ENCODE results near the gene EMCN.

Gene EMCN

GRCh38 chr4:100509386-100509785 lies 8.4 kb downstream of the EMCN start:
- Mint-ChIP-seq H3K4me3 (no peak overlapping the region), H3K4me1 (no peaks in the 10 kb centered on the region), H3K27me3 (no peaks in the 10 kb centered on the region), H3K9me3 (no peaks in the 10 kb centered on the region), H3K27ac (no peak overlapping the region)
- DNase-seq = no peak
- ATAC-seq = no peak

- ATAC-seq (no peak), DNase-seq (no peak)
- H3K9me3 Mint-ChIP-seq = no peaks in the 10 kb centered on the region
- H3K4me3 Mint-ChIP-seq = no peak overlapping the region
- H3K27me3 Mint-ChIP-seq = no peaks in the 10 kb centered on the region
- H3K4me1 Mint-ChIP-seq = no peaks in the 10 kb centered on the region
- no peak overlapping the region for H3K27ac Mint-ChIP-seq
Measured at GRCh38 chr4:100508691-100509090, 9.1 kb downstream of the EMCN start.

GRCh38 chr4:100504086-100504874 lies 13.5 kb downstream of the EMCN start:
- Mint-ChIP-seq H3K27ac (no peak overlapping the region), H3K4me1 (no peaks in the 10 kb centered on the region), H3K27me3 (no peaks in the 10 kb centered on the region), H3K9me3 (no peaks in the 10 kb centered on the region), H3K4me3 (no peak overlapping the region)
- ATAC-seq (no peak), DNase-seq (no peak)

GRCh38 chr4:100497791-100498190 lies 20.0 kb downstream of the EMCN start:
- Mint-ChIP-seq H3K9me3 (no peaks in the 10 kb centered on the region), H3K4me3 (no peak overlapping the region), H3K27me3 (no peaks in the 10 kb centered on the region), H3K4me1 (no peaks in the 10 kb centered on the region), H3K27ac (no peak overlapping the region)
- DNase-seq (no peak), ATAC-seq (no peak)

- DNase-seq (no peak), ATAC-seq (no peak)
- Mint-ChIP-seq H3K4me1 (no peaks in the 10 kb centered on the region), H3K27ac (no peak overlapping the region), H3K27me3 (no peaks in the 10 kb centered on the region), H3K9me3 (peaks cover 8 to 9% of the 10 kb centered on the region in 2 donors), H3K4me3 (no peak overlapping the region)
Measured at GRCh38 chr4:100495074-100495473, 22.7 kb downstream of the EMCN start.

- no peak overlapping the region for H3K4me3 Mint-ChIP-seq
Measured at GRCh38 chr4:100494166-100494565, 23.7 kb downstream of the EMCN start.

GRCh38 chr4:100493756-100494155 lies 24.1 kb downstream of the EMCN start:
- peaks cover 8 to 9% of the 10 kb centered on the region in 2 donors for H3K9me3 Mint-ChIP-seq
- no peak overlapping the region for H3K27ac Mint-ChIP-seq
- no peaks in the 10 kb centered on the region for H3K4me1 Mint-ChIP-seq
- DNase-seq (no peak), ATAC-seq (no peak)
- no peak overlapping the region for H3K4me3 Mint-ChIP-seq
- H3K27me3 Mint-ChIP-seq = no peaks in the 10 kb centered on the region

More at GRCh38 chr4:100494166-100494565, 23.7 kb downstream of the EMCN start:
- DNase-seq (no peak), ATAC-seq (no peak)
- H3K9me3 Mint-ChIP-seq = peaks cover 8 to 9% of the 10 kb centered on the region in 2 donors
- no peaks in the 10 kb centered on the region for H3K27me3 Mint-ChIP-seq
- H3K27ac Mint-ChIP-seq = no peak overlapping the region
- no peaks in the 10 kb centered on the region for H3K4me1 Mint-ChIP-seq

GRCh38 chr4:100492129-100492528 lies 25.7 kb downstream of the EMCN start:
- Mint-ChIP-seq H3K27me3 (no peaks in the 10 kb centered on the region), H3K9me3 (peaks cover 8 to 9% of the 10 kb centered on the region in 2 donors), H3K4me1 (no peaks in the 10 kb centered on the region), H3K4me3 (no peak overlapping the region), H3K27ac (no peak overlapping the region)
- no peak for ATAC-seq
- no peak for DNase-seq

- Mint-ChIP-seq H3K27me3 (no peaks in the 10 kb centered on the region), H3K4me3 (no peak overlapping the region), H3K4me1 (no peaks in the 10 kb centered on the region), H3K27ac (no peak overlapping the region), H3K9me3 (peaks cover 8 to 9% of the 10 kb centered on the region in 2 donors)
- ATAC-seq = no peak
- DNase-seq = no peak
Measured at GRCh38 chr4:100489305-100489704, 28.5 kb downstream of the EMCN start.

- DNase-seq (no peak), ATAC-seq (no peak)
- Mint-ChIP-seq H3K27me3 (no peaks in the 10 kb centered on the region), H3K9me3 (no peaks in the 10 kb centered on the region), H3K27ac (no peak overlapping the region), H3K4me1 (no peaks in the 10 kb centered on the region), H3K4me3 (no peak overlapping the region)
Measured at GRCh38 chr4:100486496-100486895, 31.3 kb downstream of the EMCN start.

GRCh38 chr4:100483796-100484195 lies 34.0 kb downstream of the EMCN start:
- H3K27me3 Mint-ChIP-seq = no peaks in the 10 kb centered on the region
- DNase-seq (no peak), ATAC-seq (no peak)
- no peaks in the 10 kb centered on the region for H3K4me1 Mint-ChIP-seq
- no peak overlapping the region for H3K4me3 Mint-ChIP-seq
- H3K27ac Mint-ChIP-seq = no peak overlapping the region
- H3K9me3 Mint-ChIP-seq = no peaks in the 10 kb centered on the region

GRCh38 chr4:100479971-100480370 lies 37.9 kb downstream of the EMCN start:
- ATAC-seq (no peak), DNase-seq (no peak)
- Mint-ChIP-seq H3K9me3 (no peaks in the 10 kb centered on the region), H3K4me1 (no peaks in the 10 kb centered on the region), H3K27ac (no peak overlapping the region), H3K4me3 (no peak overlapping the region), H3K27me3 (no peaks in the 10 kb centered on the region)

GRCh38 chr4:100469555-100469954 lies 48.3 kb downstream of the EMCN start:
- Mint-ChIP-seq H3K4me1 (no peaks in the 10 kb centered on the region), H3K9me3 (peaks cover 0 to 12% of the 10 kb centered on the region in 2 donors), H3K4me3 (no peak overlapping the region), H3K27ac (no peak overlapping the region), H3K27me3 (no peaks in the 10 kb centered on the region)
- no peak for ATAC-seq
- no peak for DNase-seq

GRCh38 chr4:100466501-100466900 lies 51.3 kb downstream of the EMCN start:
- H3K27ac Mint-ChIP-seq = peak overlapping the region in 1 of 2 donors; percentile 1
- H3K9me3 Mint-ChIP-seq = peaks cover 0 to 12% of the 10 kb centered on the region in 2 donors
- DNase-seq (no peak), ATAC-seq (no peak)
- no peaks in the 10 kb centered on the region for H3K4me1 Mint-ChIP-seq
- H3K4me3 Mint-ChIP-seq = no peak overlapping the region
- no peaks in the 10 kb centered on the region for H3K27me3 Mint-ChIP-seq

GRCh38 chr4:100461807-100462605 lies 55.8 kb downstream of the EMCN start:
- no peak for ATAC-seq
- Mint-ChIP-seq H3K27ac (no peak overlapping the region), H3K9me3 (peaks cover 0 to 10% of the 10 kb centered on the region in 2 donors), H3K4me3 (no peak overlapping the region), H3K27me3 (no peaks in the 10 kb centered on the region), H3K4me1 (peaks cover 18% of the 10 kb centered on the region)
- DNase-seq = no peak

GRCh38 chr4:100450449-100450848 lies 67.4 kb downstream of the EMCN start:
- no peak overlapping the region for H3K4me3 Mint-ChIP-seq

More at GRCh38 chr4:100450449-100450848, 67.4 kb downstream of the EMCN start:
- H3K27me3 Mint-ChIP-seq = no peaks in the 10 kb centered on the region
- no peak for ATAC-seq
- H3K27ac Mint-ChIP-seq = no peak overlapping the region
- H3K4me1 Mint-ChIP-seq = no peaks in the 10 kb centered on the region
- no peak for DNase-seq
- peaks cover 7 to 9% of the 10 kb centered on the region in 2 donors for H3K9me3 Mint-ChIP-seq

Measured in stimulated activated naive CD8-positive, alpha-beta T cell treated with anti-CD3 and anti-CD28 coated beads, Interleukin-15, amount 100 ng/mL, for 72 hours (primary cell).